ENCODE results near the gene PCDHB1. TPM values are rescaled to one million over a fixed set of nuclear protein-coding genes. Genes with fewer than 3 reads are reported as not detected.
A peak's percentile ranks its signal among the peaks of the same experiment; 100 is the strongest.

The PCDHB1 gene
- total RNA-seq, 2 donors from 2014 or later, result not detected

- intact Hi-C loops (cut with DNase I), result loop anchor here (10.0 kb wide), 2 partner anchors 118 to 188 kb away; partner anchors contain the start of genes PCDHA10 and PCDHAC1
- Histone ChIP-seq H3K36me3 (no peaks in the 10 kb centered on the region), H3K27ac (no peak overlapping the region), H3K4me3 (no peak overlapping the region), H3K4me1 (replicated peaks) (no peaks in the 10 kb centered on the region), H3K9me3 (no peaks in the 10 kb centered on the region), H3K27me3 (replicated peaks; ENCODE audit: insufficient read depth) (no peaks in the 10 kb centered on the region)
- TF ChIP-seq POLR2A (IDR thresholded peaks at IDR 0.05) (no peak), POLR2AphosphoS5 (IDR thresholded peaks at IDR 0.05) (no peak), CTCF (IDR thresholded peaks at IDR 0.05) (no peak)
- DNase-seq (ENCODE audit: low spot score), result no peak
- WGBS, result 65% methylated on average over 1 of the region's 1 CpG
These were observed 8.6 kb upstream of the PCDHB1 start for GRCh38 chr5:141042555-141042954.

- Histone ChIP-seq H3K9me3 (no peaks in the 10 kb centered on the region), H3K36me3 (no peaks in the 10 kb centered on the region), H3K4me3 (peak overlapping the region; percentile 28 to 40), H3K27ac (no peak overlapping the region), H3K27me3 (replicated peaks; ENCODE audit: insufficient read depth) (no peaks in the 10 kb centered on the region), H3K4me1 (replicated peaks) (no peaks in the 10 kb centered on the region)
- TF ChIP-seq CTCF (IDR thresholded peaks at IDR 0.05) (no peak), POLR2A (IDR thresholded peaks at IDR 0.05) (no peak), POLR2AphosphoS5 (IDR thresholded peaks at IDR 0.05) (no peak)
- DNase-seq (ENCODE audit: low spot score), result no peak
- WGBS, result 6% methylated on average over 19 of the region's 19 CpGs
- intact Hi-C loops (cut with DNase I), result no loop called here
These were observed 320 bp downstream of the PCDHB1 start for GRCh38 chr5:141051521-141051866.

GRCh38 chr5:141077826-141078225 is 26.7 kb downstream of the PCDHB1 start:
- DNase-seq (ENCODE audit: low spot score), result no peak
- no peaks in the 10 kb centered on the region for H3K36me3 ChIP-seq
- intact Hi-C loops (cut with DNase I), result no loop called here

GRCh38 chr5:141082228-141082627 is 31.1 kb downstream of the PCDHB1 start:
- TF ChIP-seq POLR2A (IDR thresholded peaks at IDR 0.05), result no peak
- no peak for TF ChIP-seq CTCF (IDR thresholded peaks at IDR 0.05)
- no peak for TF ChIP-seq POLR2AphosphoS5 (IDR thresholded peaks at IDR 0.05)
- H3K36me3 ChIP-seq, result no peaks in the 10 kb centered on the region
- no peaks in the 10 kb centered on the region for H3K9me3 ChIP-seq
- no peak overlapping the region for H3K4me3 ChIP-seq
- intact Hi-C loops (cut with DNase I), result no loop called here
- no peak for DNase-seq (ENCODE audit: low spot score)
- no peaks in the 10 kb centered on the region for H3K4me1 ChIP-seq (replicated peaks)
- no peaks in the 10 kb centered on the region for H3K27me3 ChIP-seq (replicated peaks; ENCODE audit: insufficient read depth)
- H3K27ac ChIP-seq, result no peak overlapping the region

More at GRCh38 chr5:141077826-141078225, 26.7 kb downstream of the PCDHB1 start:
- no peak overlapping the region for H3K27ac ChIP-seq
- no peak overlapping the region for H3K4me3 ChIP-seq
- no peaks in the 10 kb centered on the region for H3K9me3 ChIP-seq
- no peaks in the 10 kb centered on the region for H3K27me3 ChIP-seq (replicated peaks; ENCODE audit: insufficient read depth)
- H3K4me1 ChIP-seq (replicated peaks), result no peaks in the 10 kb centered on the region
- WGBS, result 44% methylated on average over 17 of the region's 17 CpGs
- TF ChIP-seq CTCF (IDR thresholded peaks at IDR 0.05), result no peak
- no peak for TF ChIP-seq POLR2A (IDR thresholded peaks at IDR 0.05)
- no peak for TF ChIP-seq POLR2AphosphoS5 (IDR thresholded peaks at IDR 0.05)

GRCh38 chr5:141084487-141084989 is 33.4 kb downstream of the PCDHB1 start:
- Histone ChIP-seq H3K4me3 (peak overlapping the region; percentile 22 to 32), H3K27me3 (replicated peaks; ENCODE audit: insufficient read depth) (no peaks in the 10 kb centered on the region), H3K27ac (peak overlapping the region; percentile 23 to 56), H3K9me3 (no peaks in the 10 kb centered on the region), H3K4me1 (replicated peaks) (no peaks in the 10 kb centered on the region), H3K36me3 (no peaks in the 10 kb centered on the region)
- DNase-seq (ENCODE audit: low spot score), result no peak
- intact Hi-C loops (cut with DNase I), result no loop called here
- 8% methylated on average over 21 of the region's 21 CpGs for whole genome bisulfite sequencing
- TF ChIP-seq CTCF (IDR thresholded peaks at IDR 0.05) (peak in 2 of 4 experiments; percentile 11 to 48), POLR2A (IDR thresholded peaks at IDR 0.05) (no peak)

All from prostate gland (tissue), 2 donors.